HG02981 (cell line): ENCODE data around the gene ITPRIP.

ENCODE experiments used
- ATAC-seq: cut with Tn5 transposase; IDR thresholded peaks from one replicate; pipeline ENCODE4 v1.9.1; 2021; ENCODE audit warnings: mild to moderate bottlenecking, moderate library complexity; ENCODE audit not compliant: unreplicated experiment

The ITPRIP gene

GRCh38 chr10:104326991-104327610, 11.2 kb downstream of the ITPRIP start:
- no peak for ATAC-seq

DNA sequence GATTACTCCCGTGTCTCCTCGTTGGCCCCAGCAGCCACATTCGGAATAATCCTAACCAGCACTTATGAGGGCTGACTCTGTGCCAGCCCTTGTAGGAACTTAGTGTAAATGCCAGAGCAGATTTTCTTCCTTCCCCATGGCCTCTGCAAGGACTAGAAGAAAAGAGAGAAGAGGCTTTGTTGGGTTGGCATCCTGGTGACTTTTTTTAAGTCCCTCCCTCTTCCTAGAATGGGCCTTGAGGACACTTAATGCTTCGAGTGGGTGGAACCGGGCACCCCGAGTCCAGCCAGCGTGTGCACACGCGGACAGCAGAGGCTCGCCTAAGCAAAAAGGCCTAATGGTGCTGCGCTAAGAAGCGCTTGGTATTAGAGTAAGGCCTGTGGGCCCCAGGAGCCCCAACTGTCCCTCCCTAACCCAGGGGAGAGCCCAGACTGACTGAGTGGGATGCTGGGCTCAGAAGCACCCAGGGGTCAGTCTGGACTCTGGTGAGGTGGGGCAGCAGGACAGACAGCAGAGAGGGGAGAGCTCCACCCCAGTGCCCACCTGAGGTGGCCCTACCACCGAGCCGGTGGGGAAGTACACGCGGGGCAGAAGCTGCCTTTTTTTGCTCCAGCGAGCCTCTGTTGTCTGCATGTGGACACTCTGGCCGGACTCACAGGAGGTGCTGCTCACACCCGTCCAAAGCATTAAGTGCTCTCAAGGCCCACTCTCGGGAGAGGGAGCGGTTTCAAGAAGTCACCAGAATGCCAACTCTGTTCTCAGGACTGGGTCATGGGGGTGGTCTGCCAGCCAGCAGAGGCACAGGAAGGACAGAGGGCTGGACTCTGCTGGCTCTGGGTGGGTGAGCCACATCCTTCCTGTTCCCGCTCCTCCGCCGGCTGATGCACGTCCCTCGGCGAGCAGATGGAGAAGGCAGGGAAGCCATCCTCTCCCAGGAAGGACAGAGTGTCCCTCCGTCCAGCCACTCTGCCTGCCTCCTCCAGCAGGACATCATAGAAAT, 12.5 kb downstream of the ITPRIP start:
- ATAC-seq, result no peak

- no peak for ATAC-seq
Measured at GRCh38 chr10:104324931-104325330, 13.3 kb downstream of the ITPRIP start.

GRCh38 chr10:104324221-104324686, 14.0 kb downstream of the ITPRIP start:
- no peak for ATAC-seq

- ATAC-seq, result no peak
Measured at GRCh38 chr10:104323760-104324201, 14.5 kb downstream of the ITPRIP start.

DNA sequence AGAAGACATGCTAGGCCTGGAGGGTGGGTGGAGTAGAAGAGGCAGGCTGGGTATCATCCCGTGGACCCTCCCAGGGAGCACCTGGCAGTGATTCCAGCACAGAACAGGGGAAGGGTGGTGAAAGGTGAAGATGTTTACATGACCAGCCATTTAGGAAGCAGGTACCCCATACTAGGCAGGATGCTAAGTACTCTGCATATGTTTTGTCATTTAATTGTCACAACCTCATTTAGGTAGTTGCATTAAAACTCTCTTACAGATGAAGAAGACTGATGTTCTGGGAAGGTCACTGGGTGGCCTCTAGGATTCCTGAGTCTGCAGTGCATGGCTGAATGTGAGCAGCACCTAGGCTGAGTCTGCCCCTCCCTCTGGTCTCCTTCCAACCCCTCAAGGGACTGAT, 15.2 kb downstream of the ITPRIP start:
- ATAC-seq, result no peak

DNA sequence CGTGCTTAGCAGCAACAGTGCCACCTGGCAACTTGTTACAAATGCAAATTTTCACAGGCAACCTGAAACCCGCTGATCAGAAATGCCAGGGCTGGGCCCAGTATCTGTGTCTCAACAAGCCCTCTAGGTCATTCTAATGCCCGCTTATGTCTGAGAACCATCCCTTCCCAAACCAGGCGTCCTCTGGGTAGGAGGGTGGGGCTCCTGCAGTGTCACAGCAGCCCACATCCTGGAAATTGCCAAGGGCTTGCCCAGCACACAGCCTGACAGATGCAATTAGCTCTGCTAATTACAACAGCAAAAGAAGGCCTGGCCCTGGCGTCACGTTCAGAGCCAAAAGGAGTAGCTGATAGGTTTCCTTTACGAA, 15.9 kb downstream of the ITPRIP start:
- ATAC-seq, result no peak

DNA sequence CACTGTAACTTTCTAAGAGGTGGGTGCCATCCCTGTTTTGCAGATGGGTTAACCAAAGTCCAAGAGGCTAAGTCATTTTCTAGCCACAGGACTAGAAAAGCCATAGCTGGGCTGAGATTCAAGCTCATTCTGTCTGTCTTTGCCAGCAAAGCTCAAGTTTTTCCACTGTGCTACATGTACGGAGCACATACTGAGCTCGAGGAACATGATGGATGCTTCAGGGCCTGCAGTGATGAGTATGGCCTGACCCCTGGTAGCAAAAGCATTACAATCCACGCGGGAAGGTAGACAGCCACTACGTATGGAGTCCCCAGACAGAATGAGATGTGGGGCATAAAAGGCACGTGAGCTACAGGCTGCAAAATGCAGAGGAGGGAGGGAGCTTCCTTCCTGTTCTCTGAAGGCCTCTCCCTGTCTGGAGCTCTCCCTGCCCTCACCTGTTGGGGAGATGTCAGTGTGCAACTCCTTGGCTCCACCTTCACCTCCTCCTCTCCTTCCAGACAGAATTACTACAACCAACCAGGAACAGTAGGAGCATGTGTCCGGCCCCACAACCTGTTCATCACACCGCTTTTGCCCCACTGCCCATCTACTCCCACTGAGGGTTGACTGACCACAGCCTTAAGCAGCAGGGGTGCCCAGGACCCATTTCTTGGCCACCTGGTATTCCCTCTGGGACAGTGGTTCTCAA, 16.4 kb downstream of the ITPRIP start:
- ATAC-seq, result no peak

DNA sequence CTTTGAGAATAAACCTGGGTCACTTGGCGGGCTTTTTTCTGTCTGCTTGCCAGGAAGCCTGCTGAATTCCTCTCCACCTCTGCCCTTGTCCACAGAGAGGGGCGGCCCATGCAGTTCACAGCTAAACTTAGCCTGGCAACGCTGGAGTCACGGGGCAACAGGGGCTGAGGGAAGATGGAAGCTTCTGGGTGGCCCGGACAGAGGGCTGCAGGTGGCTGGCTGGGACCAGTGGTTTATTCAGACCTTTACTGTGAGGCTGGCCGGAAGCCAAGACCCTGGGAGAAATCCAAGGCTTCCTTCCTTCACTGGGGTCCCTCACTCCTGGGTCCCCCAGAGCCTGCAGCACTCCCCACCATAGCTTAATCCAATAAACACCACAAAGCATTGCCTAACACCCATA, 17.0 kb downstream of the ITPRIP start:
- no peak for ATAC-seq

- ATAC-seq, result no peak
Measured at GRCh38 chr10:104318810-104319741, 19.2 kb downstream of the ITPRIP start.

DNA sequence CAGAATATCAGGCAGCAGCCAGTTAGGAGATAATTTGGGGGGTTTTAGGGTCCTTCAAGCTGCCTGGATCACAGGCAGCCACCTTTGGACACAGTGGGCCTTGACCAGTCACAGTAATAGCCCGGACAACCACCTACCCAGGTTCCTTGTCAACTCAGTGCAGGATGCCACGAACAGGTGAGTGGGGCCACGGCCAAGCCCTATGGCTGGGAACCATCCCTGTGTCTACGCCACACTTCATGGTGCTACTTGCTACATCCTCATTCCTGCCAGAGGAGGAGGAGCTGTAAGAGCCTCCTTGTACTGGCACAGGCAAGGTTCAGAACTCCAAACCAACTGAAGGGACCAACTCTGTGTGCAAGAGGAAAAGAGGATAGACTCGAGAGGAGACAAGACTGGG, 19.9 kb downstream of the ITPRIP start:
- no peak for ATAC-seq

- no peak for ATAC-seq
Measured at GRCh38 chr10:104317726-104318299, 20.5 kb downstream of the ITPRIP start.

- no peak for ATAC-seq
Measured at GRCh38 chr10:104317269-104317710, 21.0 kb downstream of the ITPRIP start.

GRCh38 chr10:104316321-104317099, 21.8 kb downstream of the ITPRIP start:
- no peak for ATAC-seq

DNA sequence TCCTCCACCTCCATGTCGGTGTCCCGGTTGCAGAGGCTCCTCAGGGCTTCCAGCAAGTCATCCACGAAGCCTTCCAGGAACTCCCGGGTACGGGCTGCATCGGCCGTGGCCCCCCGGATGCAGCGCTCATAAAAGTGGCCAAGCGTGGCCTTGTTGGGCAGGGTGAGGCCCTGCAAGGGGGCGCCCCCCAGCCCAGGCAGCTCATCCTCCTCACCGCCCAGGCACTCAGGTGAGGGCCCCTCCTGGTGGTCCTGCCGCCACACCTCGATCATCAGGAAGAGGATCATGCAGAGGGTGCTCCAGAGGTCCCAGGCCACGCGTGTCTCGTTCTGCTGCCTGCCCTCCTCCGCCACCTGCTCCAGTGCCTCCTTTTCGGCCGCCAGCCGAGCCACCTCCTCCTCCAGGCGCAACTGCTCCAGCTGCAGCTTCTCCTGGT, 22.8 kb downstream of the ITPRIP start:
- ATAC-seq, result no peak

DNA sequence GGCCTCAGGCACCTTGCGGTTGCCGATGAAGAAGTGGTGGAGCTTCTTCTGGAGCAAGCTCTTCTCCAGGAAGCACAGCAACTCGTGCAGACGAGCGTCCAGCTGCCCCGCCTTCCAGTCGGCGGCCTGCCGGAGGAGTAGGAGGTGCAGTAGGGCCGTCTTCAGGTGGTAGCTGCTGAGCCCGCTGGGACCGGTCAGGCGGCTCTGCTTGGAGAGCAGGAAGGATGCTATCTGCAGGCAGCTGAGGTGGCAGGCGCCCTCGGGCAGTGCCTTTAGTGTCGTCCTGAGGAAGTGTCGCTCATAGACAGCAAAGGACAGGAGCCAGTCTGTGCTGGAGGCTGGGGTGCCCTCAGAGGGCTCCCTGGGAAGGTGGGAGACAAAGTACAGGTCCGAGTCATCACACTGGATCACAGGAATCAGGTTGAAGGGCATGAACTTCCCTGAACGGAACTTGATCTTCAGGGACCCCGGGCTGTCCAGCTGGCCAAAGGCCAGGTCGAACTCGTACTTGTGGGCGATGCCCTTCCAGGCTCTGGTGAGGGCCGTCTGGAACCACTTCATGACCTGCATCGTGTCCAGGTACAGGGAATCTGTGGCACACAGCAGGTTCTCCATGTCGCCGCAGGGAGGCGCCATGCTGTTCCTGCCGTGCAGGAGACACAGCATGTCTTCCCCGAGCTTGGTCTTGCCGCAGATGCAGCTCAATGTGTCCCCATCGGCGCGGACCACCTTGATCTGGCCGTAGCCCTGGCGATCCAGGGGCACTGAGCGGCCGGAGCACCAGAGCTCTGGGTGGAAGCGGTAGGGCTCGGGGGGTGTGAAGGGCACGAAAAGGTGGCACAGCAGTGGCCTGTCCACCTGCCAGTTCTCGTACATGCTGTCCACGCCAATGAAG, 23.4 kb downstream of the ITPRIP start:
- no peak for ATAC-seq

- no peak for ATAC-seq
Measured at GRCh38 chr10:104311184-104311720, 27.0 kb downstream of the ITPRIP start.
